Fibroblast of lung (primary cell): ENCODE measurements around the gene THAP9.

Experiments
- EZH2 ChIP-seq: IDR thresholded peaks from 2 replicates; pipeline ENCODE4 v1.5.1; 2012; ENCODE audit warnings: low read length, control low read depth, mild to moderate bottlenecking; ENCODE audit errors: missing control alignments
- TF ChIP-seq, protein P1 (sequence below), 2 donors: IDR thresholded peaks in 1 of 2; conservative IDR thresholded peaks in 1 of 2; 1 replicate in 1 of 2; 2 replicates in 1 of 2; pipeline ENCODE4 v1.5.1; 2011 to 2012; ENCODE audit warnings: low read length in 2 of 2, control low read depth in 1 of 2, inconsistent platforms in 1 of 2, low read depth in 1 of 2, mild to moderate bottlenecking in 1 of 2

DNA sequence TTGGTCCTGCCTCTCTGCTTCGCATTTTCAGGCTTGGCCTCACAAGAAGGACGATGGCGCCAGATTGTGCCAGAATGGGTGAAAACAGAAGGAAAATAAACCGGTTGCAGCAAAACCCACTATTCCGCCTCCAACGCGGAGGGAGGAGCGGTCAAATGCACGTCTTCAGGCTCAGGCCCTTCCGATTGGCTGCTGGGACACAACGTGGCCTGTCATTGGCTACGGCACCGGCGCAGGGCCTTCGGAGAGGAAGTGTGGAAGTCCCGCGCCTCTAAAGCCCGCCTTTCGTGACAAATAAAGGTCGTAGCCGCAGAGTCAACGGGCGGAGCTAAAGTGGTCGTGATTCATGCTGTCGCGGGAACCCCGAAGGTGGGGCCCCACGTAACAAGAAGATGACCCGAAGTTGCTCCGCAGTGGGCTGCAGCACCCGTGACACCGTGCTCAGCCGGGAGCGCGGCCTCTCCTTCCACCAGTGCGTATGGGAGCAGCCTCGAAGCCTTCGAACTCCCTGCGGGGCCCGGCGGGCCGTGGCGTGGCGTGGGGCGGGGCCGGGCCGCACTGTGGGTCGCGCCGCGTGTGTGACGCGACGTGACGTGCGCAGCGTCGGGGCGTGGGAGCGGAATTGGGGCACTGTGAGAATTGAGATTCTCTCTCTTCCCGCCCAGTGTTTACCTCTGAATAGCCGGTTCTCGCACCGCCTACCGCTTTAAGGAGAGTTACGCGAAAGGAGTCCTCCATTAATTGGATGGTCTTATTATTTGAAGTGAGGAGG lies at the start of gene THAP9:
- TF ChIP-seq, protein P1, sequence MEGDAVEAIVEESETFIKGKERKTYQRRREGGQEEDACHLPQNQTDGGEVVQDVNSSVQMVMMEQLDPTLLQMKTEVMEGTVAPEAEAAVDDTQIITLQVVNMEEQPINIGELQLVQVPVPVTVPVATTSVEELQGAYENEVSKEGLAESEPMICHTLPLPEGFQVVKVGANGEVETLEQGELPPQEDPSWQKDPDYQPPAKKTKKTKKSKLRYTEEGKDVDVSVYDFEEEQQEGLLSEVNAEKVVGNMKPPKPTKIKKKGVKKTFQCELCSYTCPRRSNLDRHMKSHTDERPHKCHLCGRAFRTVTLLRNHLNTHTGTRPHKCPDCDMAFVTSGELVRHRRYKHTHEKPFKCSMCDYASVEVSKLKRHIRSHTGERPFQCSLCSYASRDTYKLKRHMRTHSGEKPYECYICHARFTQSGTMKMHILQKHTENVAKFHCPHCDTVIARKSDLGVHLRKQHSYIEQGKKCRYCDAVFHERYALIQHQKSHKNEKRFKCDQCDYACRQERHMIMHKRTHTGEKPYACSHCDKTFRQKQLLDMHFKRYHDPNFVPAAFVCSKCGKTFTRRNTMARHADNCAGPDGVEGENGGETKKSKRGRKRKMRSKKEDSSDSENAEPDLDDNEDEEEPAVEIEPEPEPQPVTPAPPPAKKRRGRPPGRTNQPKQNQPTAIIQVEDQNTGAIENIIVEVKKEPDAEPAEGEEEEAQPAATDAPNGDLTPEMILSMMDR (conservative IDR thresholded peaks at IDR 0.05 in 1 of 2, IDR thresholded peaks at IDR 0.05 in 1 of 2; ENCODE audit: low read depth in 1 of 2, low read length in 2 of 2), result no peak
- no peak for TF ChIP-seq EZH2
